HL-60 (cell line): Measurements from ENCODE around the gene PRKCG.

Experiments used
- DNase-seq, 2 experiments: peaks; one replicate each; pipeline ENCODE4 v3.0.0-alpha.2; 2010 to 2020; ENCODE audit warnings: low read depth in 1 of 2, low spot score in 1 of 2
- H3K27ac ChIP-seq: fragments of 250-450 bp; sonication (Bioruptor Pico); replicated peaks from 2 replicates; pipeline ENCODE4 v1.5.1; 2020; ENCODE audit warnings: mild to moderate bottlenecking, moderate library complexity
- H3K27me3 ChIP-seq: fragments of 250-450 bp; sonication (Bioruptor Pico); 2 replicates; pipeline ENCODE4 v1.5.1; 2021; ENCODE audit warnings: mild to moderate bottlenecking, moderate library complexity; ENCODE audit not compliant: insufficient read depth, poor library complexity, severe bottlenecking
- H3K4me3 ChIP-seq: replicated peaks from 2 replicates; pipeline ENCODE4 v1.5.1; 2011; ENCODE audit warnings: mild to moderate bottlenecking, control low read depth, low read length; ENCODE audit not compliant: insufficient read depth
- CTCF ChIP-seq: IDR thresholded peaks from one replicate; pipeline ENCODE4 v1.5.1; 2011; ENCODE audit warnings: low read length, control low read depth, inconsistent platforms; ENCODE audit not compliant: insufficient read depth
- GABPA ChIP-seq: IDR thresholded peaks from 2 replicates; pipeline ENCODE4 v1.6.1; 2012; ENCODE audit warnings: low read depth
- POLR2AphosphoS5 ChIP-seq: IDR thresholded peaks from 2 replicates; pipeline ENCODE4 v1.6.1; 2012; ENCODE audit warnings: low read depth
- REST ChIP-seq: IDR thresholded peaks from 2 replicates; pipeline ENCODE4 v1.6.1; 2012; ENCODE audit warnings: low read depth; ENCODE audit not compliant: insufficient replicate concordance
- SPI1 ChIP-seq: IDR thresholded peaks from 2 replicates; pipeline ENCODE4 v1.6.1; 2012; ENCODE audit warnings: low read depth, mild to moderate bottlenecking, borderline replicate concordance

Gene PRKCG

GRCh38 chr19:53944933-53945332, 62.9 kb downstream of the PRKCG start:
- Histone ChIP-seq H3K27me3 (peaks cover 16% of the 10 kb centered on the region), H3K27ac (no peak overlapping the region), H3K4me3 (no peak overlapping the region)
- DNase-seq, result no peak
- TF ChIP-seq SPI1, result no peak
- no peak for TF ChIP-seq POLR2AphosphoS5
- no peak for TF ChIP-seq CTCF
- no peak for TF ChIP-seq GABPA
- TF ChIP-seq REST, result no peak

GRCh38 chr19:53945441-53945840, 63.4 kb downstream of the PRKCG start:
- no peak overlapping the region for H3K27ac ChIP-seq
- peaks cover 16% of the 10 kb centered on the region for H3K27me3 ChIP-seq
- no peak overlapping the region for H3K4me3 ChIP-seq
- no peak for TF ChIP-seq POLR2AphosphoS5
- no peak for TF ChIP-seq CTCF
- no peak for TF ChIP-seq SPI1
- no peak for TF ChIP-seq GABPA
- no peak for TF ChIP-seq REST
- peak; percentile 2 to 14 for DNase-seq

GRCh38 chr19:53945998-53946397, 64.0 kb downstream of the PRKCG start:
- TF ChIP-seq POLR2AphosphoS5 (no peak), SPI1 (no peak), CTCF (no peak), GABPA (no peak), REST (no peak)
- peaks cover 16% of the 10 kb centered on the region for H3K27me3 ChIP-seq
- H3K4me3 ChIP-seq, result no peak overlapping the region
- no peak overlapping the region for H3K27ac ChIP-seq
- DNase-seq, result no peak
